Nephron progenitor cell (in vitro differentiated cells): Measurements from ENCODE around the gene BTN3A1.

Experiments used
- DNase-seq: peaks from one replicate; pipeline ENCODE4 v3.0.0; 2021
- H3K27ac Mint-ChIP-seq: 2 replicates; pipeline ENCODE4 v1.8.0; 2021; ENCODE audit warnings: mild to moderate bottlenecking, moderate library complexity, mixed read lengths
- H3K27me3 Mint-ChIP-seq: 2 replicates; pipeline ENCODE4 v1.8.0; 2021; ENCODE audit warnings: mild to moderate bottlenecking, low read depth, mixed read lengths; ENCODE audit not compliant: poor library complexity
- H3K36me3 Mint-ChIP-seq: 2 replicates; pipeline ENCODE4 v1.8.0; 2021; ENCODE audit warnings: low read depth, mixed read lengths
- H3K4me1 Mint-ChIP-seq: 2 replicates; pipeline ENCODE4 v1.8.0; 2021; ENCODE audit warnings: mixed read lengths
- H3K4me3 Mint-ChIP-seq: 2 replicates; pipeline ENCODE4 v1.8.0; 2021; ENCODE audit warnings: mild to moderate bottlenecking, moderate library complexity, mixed read lengths
- H3K9me3 Mint-ChIP-seq: 2 replicates; pipeline ENCODE4 v1.8.0; 2021; ENCODE audit warnings: mild to moderate bottlenecking, moderate library complexity, mixed read lengths
- CTCF ChIP-seq: fragments of 200-600 bp; sonication (generic); IDR thresholded peaks from 2 replicates; pipeline ENCODE4 v1.5.0; 2021; ENCODE audit warnings: antibody characterized with exemption

The BTN3A1 gene

DNA sequence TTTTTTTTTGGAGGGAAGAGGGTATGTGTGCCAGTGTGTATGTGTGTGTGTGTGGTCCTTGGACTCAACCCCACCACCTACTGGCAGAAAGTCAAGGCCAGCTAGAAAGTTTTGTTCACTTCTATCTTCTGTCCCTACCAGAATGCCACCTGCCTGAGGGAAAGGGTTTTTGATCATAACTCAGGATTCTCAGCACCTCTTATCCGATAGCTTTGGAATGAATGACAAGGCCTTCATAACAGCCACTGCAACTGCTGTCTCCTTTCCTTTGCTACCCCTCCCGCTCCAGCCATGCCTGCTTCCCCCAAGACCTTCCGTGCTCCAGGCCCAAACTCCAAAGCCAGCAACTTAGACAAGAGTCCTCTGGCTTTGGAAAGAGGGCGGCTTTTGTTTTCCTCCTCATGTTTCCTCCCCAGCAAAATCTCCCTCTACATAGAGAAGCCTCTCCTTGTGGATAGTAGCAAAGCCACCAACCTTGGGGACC is 18.7 kb downstream of the BTN3A1 start:
- H3K27me3 Mint-ChIP-seq, result peaks cover 2% of the 10 kb centered on the region
- H3K27ac Mint-ChIP-seq, result no peak overlapping the region
- no peaks in the 10 kb centered on the region for H3K4me1 Mint-ChIP-seq
- peak; percentile 27 for DNase-seq
- TF ChIP-seq CTCF, result peak; percentile 42
- peaks cover 29% of the 10 kb centered on the region for H3K9me3 Mint-ChIP-seq
- H3K4me3 Mint-ChIP-seq, result no peak overlapping the region
- peaks cover 43% of the 10 kb centered on the region for H3K36me3 Mint-ChIP-seq

DNA sequence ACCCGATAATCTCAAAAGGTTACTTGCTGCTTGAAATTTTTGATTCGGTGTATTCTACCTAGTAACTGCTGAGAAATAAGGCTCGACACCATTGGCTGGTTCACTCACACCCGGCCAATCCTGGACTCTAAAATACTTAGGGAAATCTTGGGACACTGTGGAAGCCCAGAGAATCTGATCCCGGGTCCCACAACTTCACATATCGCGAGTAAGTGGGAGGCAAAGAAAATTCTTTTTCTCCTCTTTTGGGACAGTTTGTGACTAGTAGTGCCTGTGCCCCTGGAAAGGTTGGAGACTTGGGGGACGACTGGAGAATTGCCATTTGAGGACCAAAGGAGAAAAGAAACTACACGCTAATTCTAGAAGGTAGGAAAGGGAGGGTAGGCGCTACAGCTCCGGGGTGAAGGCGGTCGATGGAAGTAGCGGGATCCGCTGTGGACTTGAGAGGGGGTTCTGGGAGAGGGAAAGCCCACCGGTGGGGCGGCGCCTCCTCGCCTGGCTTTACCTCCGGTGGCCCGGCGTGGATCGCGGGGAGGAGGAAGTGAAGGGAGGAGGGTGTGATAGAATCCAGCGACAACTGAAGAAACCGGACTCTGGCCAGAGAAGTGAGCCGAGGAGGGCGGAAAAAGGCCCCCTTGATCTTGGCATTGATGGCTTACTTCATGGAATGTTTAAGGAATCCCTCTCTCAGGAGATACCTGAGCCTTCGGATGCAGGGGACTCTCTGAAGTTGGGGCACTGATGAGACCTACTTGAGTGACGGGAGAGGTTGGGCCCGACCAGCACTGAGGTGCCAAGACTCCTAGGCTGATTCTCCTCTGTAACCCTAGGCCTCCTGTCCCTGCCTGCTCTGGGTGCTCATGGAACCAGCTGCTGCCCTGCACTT is 19.4 kb downstream of the BTN3A1 start:
- Mint-ChIP-seq H3K4me1 (no peaks in the 10 kb centered on the region), H3K9me3 (peaks cover 26% of the 10 kb centered on the region), H3K4me3 (no peak overlapping the region), H3K27me3 (peaks cover 2% of the 10 kb centered on the region), H3K36me3 (peaks cover 51% of the 10 kb centered on the region), H3K27ac (no peak overlapping the region)
- peak; percentile 63 for DNase-seq
- TF ChIP-seq CTCF, result no peak

GRCh38 chr6:26422329-26422728 is 20.3 kb downstream of the BTN3A1 start:
- Mint-ChIP-seq H3K4me1 (no peaks in the 10 kb centered on the region), H3K27me3 (peaks cover 2% of the 10 kb centered on the region), H3K4me3 (no peak overlapping the region), H3K27ac (no peak overlapping the region), H3K9me3 (peaks cover 18% of the 10 kb centered on the region), H3K36me3 (peaks cover 56% of the 10 kb centered on the region)
- no peak for TF ChIP-seq CTCF
- DNase-seq, result no peak

- Mint-ChIP-seq H3K4me3 (no peak overlapping the region), H3K4me1 (no peaks in the 10 kb centered on the region), H3K27me3 (no peaks in the 10 kb centered on the region), H3K27ac (no peak overlapping the region), H3K9me3 (peaks cover 6% of the 10 kb centered on the region), H3K36me3 (peaks cover 87% of the 10 kb centered on the region)
- DNase-seq, result no peak
- TF ChIP-seq CTCF, result no peak
Observed at GRCh38 chr6:26426691-26427450, 24.8 kb downstream of the BTN3A1 start.

GRCh38 chr6:26427451-26427809 is 25.4 kb downstream of the BTN3A1 start:
- peaks cover 93% of the 10 kb centered on the region for H3K36me3 Mint-ChIP-seq
- no peak overlapping the region for H3K27ac Mint-ChIP-seq
- peaks cover 11% of the 10 kb centered on the region for H3K9me3 Mint-ChIP-seq
- no peak for TF ChIP-seq CTCF
- H3K4me1 Mint-ChIP-seq, result no peaks in the 10 kb centered on the region
- no peak for DNase-seq
- H3K4me3 Mint-ChIP-seq, result no peak overlapping the region
- no peaks in the 10 kb centered on the region for H3K27me3 Mint-ChIP-seq
